Frontal cortex (tissue), 4 donors: Measurements from ENCODE around the gene PCDH18. TPM values are rescaled to one million over a fixed set of nuclear protein-coding genes. Genes with fewer than 3 reads are reported as not detected.
"Not testable (repeated sequence)": the region's sequence is repeated elsewhere in the genome, so short reads cannot be mapped to it uniquely, and the experiment has no call there.

Source experiments
- DNase-seq, 2 donors: peaks; one replicate each; pipeline ENCODE4 v3.0.0; 2012; ENCODE audit warnings: low spot score in 2 of 2
- FAIRE-seq: peaks from 2 replicates; lab custom pipeline; 2012; peaks lifted over from hg19 to GRCh38; lab: Jason Lieb, UNC
- total RNA-seq: library from RNA; depleted of rRNA; stranded (reverse); fragments of >200 nt; gene quantifications from one replicate; pipeline ENCODE4 v1.2.3, GENCODE V29; 2014
- donor health status: control.
- donor health status: control.
- donor health status: control.

Gene PCDH18, protein sequence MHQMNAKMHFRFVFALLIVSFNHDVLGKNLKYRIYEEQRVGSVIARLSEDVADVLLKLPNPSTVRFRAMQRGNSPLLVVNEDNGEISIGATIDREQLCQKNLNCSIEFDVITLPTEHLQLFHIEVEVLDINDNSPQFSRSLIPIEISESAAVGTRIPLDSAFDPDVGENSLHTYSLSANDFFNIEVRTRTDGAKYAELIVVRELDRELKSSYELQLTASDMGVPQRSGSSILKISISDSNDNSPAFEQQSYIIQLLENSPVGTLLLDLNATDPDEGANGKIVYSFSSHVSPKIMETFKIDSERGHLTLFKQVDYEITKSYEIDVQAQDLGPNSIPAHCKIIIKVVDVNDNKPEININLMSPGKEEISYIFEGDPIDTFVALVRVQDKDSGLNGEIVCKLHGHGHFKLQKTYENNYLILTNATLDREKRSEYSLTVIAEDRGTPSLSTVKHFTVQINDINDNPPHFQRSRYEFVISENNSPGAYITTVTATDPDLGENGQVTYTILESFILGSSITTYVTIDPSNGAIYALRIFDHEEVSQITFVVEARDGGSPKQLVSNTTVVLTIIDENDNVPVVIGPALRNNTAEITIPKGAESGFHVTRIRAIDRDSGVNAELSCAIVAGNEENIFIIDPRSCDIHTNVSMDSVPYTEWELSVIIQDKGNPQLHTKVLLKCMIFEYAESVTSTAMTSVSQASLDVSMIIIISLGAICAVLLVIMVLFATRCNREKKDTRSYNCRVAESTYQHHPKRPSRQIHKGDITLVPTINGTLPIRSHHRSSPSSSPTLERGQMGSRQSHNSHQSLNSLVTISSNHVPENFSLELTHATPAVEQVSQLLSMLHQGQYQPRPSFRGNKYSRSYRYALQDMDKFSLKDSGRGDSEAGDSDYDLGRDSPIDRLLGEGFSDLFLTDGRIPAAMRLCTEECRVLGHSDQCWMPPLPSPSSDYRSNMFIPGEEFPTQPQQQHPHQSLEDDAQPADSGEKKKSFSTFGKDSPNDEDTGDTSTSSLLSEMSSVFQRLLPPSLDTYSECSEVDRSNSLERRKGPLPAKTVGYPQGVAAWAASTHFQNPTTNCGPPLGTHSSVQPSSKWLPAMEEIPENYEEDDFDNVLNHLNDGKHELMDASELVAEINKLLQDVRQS
- 30.6 TPM for total RNA-seq

DNA sequence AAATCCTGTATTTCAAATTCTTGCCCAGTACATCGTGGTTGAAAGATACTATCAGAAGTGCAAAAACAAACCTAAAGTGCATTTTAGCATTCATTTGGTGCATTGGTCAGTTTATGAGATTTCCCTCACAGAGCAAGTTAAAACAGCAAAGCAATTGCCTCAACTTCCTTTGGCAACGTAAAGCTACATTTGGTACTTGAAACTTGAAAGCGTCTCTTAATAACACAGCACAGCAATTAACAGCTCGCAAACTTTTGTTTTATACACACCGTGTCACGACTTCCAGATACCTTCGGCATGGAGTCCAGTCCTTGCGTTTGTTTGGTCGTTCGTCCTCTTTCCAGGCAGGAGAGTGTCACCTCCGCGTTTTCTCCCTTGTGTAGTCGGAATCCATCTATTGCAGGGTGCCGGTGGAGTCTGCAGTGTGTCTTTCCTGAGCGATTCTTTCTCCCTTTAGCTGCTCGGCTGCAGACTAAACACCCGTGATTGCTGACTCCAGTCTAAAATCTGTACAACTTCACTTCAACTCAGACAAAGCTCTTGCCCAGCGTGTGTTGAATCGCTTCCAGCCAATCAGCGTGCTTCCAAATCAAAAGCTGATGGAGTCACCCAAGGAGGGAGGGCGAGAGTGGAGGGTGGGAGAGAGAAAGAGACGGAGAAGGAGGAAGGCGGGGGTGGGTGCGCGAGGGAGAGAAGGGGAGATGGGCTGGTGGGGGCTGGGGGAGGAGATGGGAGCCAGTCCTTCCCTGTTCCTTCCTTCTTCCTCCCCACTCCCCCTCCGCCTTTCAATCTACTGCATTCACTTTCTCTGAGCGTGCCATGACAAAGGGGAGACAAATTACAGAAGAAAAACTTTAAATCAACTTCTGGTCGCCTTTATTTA is at the start of gene PCDH18:
PCDH18 (minus strand) TSS at position 509 of the 883 bp plus-strand sequence; CDS start at position 103, 406 bp downstream.
- FAIRE-seq: no peak

DNA sequence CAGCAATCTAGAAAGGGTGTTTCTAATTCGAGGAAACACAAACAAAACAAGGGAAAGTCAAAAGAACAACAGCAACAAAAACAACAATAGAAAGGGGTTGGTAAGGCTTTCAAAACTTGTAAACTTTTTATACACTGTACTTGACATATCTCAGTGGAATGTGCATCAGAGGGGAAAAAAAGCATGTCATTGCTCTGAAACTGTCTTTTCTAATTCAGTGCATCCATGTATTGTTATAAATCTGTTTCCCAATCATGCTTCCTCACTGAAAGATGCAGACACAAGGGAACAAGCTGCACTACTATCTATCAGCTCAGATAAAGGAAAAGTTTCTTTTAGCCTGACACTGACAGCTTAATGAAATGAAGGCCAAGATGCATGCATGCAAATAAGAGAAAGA is 44.2 kb upstream of the PCDH18 start:
- DNase-seq (no peak), FAIRE-seq (no peak)

More for the DNA sequence above, at the start of gene PCDH18:
- DNase-seq: peak; percentile 13 to 15

DNA sequence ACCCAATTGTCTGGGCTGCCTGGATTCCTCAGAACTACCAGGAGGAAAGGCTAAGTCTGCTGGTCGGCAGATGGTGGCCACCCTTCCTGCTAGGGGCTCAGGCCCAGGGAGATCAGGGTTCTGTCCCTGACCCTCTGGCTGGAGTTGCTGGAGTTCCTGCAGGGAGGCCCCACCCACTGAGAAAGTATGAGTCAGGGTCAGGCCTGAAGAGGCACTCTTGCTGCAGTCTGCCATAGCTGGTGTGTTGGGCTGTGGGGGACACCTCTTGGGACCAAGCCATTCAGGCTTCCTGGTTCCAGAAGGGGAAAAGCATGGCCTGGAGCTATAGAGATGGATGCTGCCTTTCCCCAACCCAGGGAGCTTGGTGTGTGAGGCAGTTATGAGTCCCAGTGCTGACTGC is 40.4 kb upstream of the PCDH18 start:
- DNase-seq (no peak), FAIRE-seq (no peak)

DNA sequence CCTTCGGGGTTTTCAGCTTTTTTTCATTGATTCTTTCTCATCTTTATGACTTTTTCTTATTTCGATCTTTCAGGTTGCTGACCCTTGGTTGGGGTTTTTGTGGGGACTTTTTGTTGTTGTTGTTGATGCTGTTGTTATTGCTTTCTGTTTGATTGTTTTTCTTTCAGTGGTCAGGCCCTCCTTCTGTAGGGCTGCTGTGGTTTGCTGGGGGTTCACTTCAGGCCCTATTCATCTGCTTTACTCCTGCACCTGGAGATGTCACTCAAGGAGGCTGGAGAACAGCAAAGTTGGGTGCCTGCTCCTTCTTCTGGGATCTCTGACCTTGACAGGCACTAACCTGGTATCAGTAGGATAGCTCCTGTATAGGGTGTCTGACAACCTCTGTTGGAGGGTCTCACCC is 39.9 kb upstream of the PCDH18 start:
- FAIRE-seq (no peak), DNase-seq (no peak)

DNA sequence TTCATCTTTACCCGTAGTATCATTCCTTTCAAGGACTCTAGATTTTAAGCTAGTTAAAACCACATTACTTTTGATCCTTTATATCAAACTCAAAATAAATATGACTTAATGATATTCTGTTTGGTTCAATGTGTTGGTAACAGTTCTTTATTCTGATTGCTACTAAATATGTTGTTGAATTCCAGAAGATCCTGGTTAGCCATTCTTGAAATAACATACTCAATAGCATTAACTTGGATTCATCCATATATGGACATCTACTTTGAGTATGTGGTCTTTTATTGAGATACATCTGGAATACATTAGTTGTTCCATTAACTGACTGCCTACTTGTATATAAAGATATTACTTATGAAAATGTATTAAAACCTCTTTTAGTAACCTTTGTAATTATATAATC is 27.5 kb upstream of the PCDH18 start:
- FAIRE-seq (no peak), DNase-seq (no peak)

DNA sequence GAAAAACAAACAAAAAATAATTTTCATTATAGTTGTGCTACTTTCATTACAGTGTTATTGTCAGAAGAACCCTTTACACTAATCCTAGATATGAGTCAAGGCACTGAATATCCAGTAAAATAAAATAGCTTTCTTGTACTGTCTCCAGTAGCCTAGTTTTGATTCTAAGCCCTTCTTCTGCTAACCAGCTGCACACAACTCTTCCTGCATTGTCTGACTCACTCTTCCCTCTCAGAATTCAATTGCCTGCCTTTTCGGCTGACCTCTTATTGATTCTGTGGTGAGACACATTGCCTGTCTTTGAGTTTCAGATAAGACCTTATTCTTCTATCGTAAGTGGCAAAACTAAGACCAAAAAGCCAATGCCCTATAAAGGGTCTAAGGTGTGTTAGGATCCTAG is 26.7 kb upstream of the PCDH18 start:
- FAIRE-seq: no peak
- DNase-seq: no peak

DNA sequence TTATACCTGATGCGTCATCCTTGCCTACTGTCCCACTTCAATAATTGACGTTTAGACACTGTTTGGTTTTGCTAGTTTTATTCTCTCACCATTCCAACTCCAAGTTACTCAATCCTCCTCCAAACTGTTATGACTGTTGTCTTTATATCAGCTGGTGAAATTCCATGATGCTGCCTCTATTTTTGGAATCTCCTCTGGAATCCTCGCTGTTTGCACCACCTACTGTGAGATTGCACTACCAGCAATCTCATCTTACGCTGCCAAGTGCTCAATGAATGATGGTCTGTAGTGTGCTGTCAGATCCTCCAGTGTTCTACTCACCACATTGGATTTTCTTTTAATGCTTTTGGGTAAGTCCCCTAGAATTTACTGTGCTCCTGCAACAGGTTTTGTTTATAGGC is 13.2 kb upstream of the PCDH18 start:
- no peak for FAIRE-seq
- no peak for DNase-seq

DNA sequence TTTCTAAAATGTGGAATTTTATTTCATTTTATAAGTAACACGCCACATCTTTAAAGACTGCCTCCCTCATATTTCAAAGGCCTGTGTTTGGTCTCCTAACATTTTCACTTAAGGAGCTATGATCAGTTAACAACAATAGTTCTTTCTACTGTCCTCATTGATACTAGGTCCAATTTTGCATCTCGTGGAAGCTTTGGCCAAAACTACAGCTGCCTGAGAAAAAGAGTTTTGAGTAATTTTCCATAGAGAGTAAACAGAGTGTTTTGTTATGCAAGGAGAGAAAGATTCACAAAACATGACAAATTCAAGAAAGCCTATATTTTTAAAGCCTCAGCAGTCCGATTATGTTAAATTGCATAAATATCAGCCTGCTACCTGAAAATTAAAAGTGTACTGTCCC is 11.4 kb upstream of the PCDH18 start:
- no peak for FAIRE-seq
- DNase-seq: no peak

DNA sequence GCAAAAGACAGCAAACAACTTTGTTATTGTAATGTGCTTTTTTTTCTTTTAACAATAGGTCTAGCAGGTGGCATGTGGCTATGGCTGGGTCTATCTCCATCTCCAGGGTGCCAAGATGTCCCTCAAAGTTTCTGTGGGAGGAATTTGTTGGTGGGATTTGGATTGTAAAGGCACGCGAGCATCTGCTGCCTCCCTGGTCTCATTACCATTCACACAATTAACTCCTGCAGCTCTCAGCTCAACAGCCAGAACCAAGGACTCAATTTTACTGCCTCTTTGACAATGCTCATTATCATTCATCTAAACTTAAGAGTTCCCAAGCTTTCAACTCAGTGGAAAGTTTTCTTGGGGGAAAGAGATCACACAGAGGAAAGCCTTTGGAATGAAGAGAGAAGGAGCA is 10.9 kb upstream of the PCDH18 start:
- DNase-seq: no peak

DNA sequence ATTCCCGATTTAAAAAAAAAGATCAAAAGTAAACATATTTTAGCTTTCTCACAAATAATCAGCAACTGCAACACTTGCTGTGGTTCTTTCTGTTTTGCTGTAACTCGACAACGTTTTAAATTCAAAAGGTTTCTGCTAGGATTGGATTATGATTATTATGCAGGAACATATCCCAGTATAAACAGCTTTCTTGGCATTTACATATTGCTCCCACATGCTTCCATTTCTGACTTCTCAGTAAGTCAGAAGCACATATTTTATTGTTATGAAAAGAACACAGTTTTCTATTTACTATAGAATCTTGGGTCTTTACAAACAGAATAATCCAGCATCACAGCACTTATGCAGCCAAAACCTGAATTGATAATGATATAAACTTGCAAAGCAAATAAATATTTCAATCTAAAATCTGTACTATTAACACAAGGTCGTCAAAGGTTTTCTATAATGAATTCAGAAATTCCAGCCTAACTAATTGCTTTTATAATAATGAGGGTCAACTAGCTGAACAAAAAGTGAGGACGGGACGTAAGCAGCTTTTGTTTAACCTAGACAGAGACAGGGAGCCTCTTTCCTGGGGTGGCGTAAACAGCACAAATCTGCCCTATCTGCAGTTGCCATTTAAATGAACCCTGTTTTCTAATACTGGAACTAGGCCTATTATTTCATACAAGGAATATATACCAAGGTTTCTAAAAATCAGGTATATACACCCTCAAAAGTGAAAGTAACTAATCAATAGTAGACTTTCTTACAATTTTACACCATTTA is 9.8 kb upstream of the PCDH18 start:
- FAIRE-seq (no peak), DNase-seq (no peak)

More for the DNA sequence above, 10.9 kb upstream of the PCDH18 start:
- FAIRE-seq: no peak

DNA sequence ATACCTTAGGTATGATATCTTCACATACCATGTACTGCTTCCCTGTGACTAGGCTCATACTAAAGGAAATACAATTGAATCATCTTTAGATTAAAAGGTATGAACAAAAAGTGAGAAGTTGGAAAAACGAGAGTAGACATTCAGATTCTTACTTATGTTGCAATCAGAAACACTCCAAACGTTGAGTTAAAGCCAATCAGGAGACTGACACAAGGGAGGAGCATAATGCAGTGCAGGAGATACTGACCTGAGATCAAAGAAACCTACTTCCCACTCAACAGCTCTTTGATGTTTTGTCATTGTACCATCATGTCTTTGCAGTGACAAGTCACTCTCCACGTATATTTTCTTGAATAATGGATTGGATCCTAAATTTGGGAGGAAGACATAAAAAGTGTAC is 8.9 kb upstream of the PCDH18 start:
- FAIRE-seq (no peak), DNase-seq (no peak)

DNA sequence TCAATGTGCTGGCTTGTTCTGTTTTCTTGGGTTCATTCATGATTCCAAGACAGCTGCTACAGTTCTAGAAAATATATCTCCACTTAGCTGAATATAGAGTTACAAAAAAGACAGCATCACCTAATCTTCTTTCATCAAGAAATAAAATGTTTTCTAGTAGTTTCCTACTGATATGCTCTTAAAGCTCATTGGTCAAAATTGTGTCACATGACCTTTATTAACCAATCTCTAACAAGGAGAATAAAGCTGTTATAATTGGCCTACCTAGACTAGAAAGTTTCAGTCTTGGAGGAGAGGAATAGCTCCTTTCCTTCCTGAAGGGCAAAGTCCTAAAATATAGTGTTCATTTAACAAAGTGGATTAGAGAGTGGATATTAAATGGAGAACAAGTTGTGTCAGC is 8.1 kb upstream of the PCDH18 start:
- no peak for FAIRE-seq

DNA sequence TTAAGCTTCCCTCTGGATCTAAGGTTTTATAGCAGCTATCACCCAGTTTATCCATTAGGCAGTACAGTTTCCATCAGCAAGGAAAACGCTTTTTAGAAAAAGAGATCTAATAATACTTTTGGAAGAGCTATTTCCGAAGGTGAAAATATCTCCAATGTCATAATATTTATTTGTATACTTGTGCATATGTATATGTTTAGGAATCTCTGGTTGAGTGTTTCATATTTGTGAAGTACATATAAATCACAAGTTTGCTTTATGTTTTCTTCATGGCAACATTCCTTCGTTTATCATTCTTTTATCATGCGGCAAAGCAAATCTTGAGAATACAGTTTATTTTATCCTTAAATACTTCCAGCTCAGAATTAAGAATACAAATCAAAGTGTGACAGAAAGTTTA is 6.2 kb upstream of the PCDH18 start:
- FAIRE-seq (no peak), DNase-seq (no peak)

More for the DNA sequence above, 8.1 kb upstream of the PCDH18 start:
- DNase-seq: no peak

DNA sequence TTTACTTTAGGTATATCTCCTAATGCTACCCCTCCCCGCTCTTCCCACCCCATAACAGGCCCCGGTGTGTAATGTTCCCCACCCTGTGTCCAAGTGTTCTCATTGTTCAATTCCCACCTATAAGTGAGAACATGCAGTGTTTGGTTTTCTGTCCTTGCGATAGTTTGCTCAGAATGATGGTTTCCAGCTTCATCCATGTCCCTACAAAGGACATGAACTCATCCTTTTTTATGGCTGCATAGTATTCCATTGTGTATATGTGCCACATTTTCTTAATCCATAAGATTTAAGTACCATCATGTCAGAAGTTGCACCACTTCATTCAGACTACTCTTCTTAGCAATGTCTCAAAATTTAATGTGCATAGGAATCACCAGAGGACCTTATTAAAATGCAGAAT is 5.5 kb upstream of the PCDH18 start:
- DNase-seq, FAIRE-seq: not testable (repeated sequence)

DNA sequence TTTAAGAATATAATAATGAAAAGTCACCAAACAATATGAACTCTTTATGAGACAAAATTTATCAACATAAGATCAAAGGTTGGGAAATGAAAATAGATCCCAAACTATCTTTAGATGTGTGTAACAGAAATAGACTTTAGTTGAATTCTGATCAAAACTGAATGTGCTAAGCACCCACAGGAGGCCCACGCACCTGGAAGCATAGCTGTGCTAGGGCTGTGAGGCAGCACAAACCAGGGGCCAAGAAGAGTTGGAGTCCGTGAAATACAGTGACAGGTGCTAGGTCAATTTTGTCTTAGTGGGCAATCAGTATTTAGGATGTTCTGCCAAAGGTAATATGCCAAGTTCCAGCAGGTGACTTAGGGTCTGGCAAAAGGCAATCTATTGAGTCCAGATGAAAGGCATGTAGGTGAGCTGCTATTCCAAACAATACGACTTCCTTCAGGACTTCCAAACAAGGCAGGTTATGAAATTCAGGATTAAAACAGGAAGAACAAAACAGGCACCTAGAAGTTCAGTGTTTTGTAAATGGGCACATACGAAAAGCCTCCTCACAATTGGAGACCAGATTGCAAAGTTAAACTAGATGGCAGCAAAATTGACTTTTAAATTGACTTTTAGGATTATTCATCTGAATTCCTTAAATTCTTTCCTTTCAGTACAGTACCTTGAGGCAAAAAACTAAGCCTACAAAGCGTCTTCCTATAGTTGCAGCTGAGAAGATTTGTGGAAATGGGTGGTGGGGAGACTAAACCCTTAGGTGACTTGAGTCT is 4.7 kb upstream of the PCDH18 start:
- no peak for FAIRE-seq
- no peak for DNase-seq

DNA sequence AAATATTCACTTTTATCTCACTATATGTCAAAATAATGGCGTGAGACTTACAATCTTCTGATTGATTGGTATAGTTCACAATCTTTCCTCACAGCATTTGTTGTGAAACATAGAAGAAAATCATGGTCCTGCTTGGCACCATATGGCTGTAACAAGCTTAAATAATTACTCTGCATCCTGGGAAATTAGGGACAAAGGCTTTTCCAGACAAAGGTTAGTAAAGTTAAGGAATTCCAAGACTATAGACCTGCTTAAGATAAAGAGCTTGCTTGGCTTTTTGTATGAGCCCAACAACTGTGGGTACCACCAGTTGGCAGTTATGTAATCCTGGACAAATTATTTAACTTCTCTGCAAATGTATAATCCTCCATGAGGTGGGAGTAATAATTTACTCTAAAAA is 3.4 kb upstream of the PCDH18 start:
- DNase-seq (no peak), FAIRE-seq (no peak)

DNA sequence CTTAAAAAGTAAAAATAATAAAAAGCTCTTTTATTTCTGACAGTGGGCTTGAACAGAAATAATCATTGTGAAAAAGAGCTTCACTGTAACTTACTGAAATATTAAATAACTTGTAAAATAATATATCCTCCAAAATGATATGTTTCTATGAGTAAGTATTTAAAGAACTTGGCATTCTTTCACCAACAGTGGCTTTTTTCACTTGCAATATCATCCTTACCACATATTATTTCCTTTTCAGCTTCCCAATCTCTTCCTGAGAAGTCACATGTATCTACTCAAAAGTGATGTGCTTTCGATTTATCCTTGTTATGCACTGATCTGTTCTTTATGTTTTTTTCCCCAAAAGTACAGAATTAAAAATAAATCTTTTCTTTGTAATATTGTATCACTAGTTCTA is 2.2 kb upstream of the PCDH18 start:
- FAIRE-seq (no peak), DNase-seq (no peak)

DNA sequence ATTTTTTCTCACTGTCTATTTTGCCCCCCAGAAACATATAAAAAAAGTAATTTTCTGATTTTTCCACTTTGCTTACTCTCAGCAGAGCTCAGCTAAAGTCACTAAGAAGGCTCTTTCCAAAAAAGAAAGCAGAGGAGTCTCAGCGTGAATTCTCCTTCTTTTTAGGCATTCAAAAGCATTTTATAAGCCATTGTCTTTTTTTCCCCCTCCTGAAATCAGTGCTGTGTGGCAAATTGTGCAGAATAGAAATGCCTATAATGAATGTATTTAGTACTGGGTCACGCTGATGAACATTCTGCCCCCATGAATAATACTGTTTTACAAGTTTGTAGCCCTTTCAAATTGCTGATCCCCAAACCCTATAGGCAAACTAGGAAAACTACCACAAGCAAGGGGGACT is 1.6 kb upstream of the PCDH18 start:
- FAIRE-seq (no peak), DNase-seq (no peak)
